Activated T-helper 1 cell treated with anti-CD3 and anti-CD28 coated beads, Interleukin-12 subunit alpha, Interleukin-12 subunit beta, Interleukin-2, Interleukin-4 antibody, amounts not matched to agents 30 ng/mL and 10 ng/mL and 1 ng/mL, durations not matched to agents 14 hours and 24 hours and 36 hours (primary cell): ENCODE results near the gene MT4. TPM values are rescaled to one million over a fixed set of nuclear protein-coding genes. Genes with fewer than 3 reads are reported as not detected.

Experiments used
- DNase-seq: peaks from one replicate; pipeline ENCODE4 v3.0.0; 2021; ENCODE audit warnings: low spot score
- H3K27ac Mint-ChIP-seq: one replicate; pipeline ENCODE4 v1.8.0; 2021; ENCODE audit warnings: mild to moderate bottlenecking, mixed read lengths
- H3K27me3 Mint-ChIP-seq: one replicate; pipeline ENCODE4 v1.8.0; 2022; ENCODE audit warnings: mild to moderate bottlenecking, moderate library complexity, mixed read lengths; ENCODE audit not compliant: insufficient read depth
- H3K36me3 Mint-ChIP-seq: one replicate; pipeline ENCODE4 v1.8.0; 2021; ENCODE audit warnings: low read depth, mixed read lengths
- H3K4me1 Mint-ChIP-seq: one replicate; pipeline ENCODE4 v1.8.0; 2021; ENCODE audit warnings: low read depth, mixed read lengths
- H3K4me3 Mint-ChIP-seq: one replicate; pipeline ENCODE4 v1.8.0; 2021; ENCODE audit warnings: mild to moderate bottlenecking, moderate library complexity, mixed read lengths
- H3K9me3 Mint-ChIP-seq: one replicate; pipeline ENCODE4 v1.8.0; 2021; ENCODE audit warnings: mixed read lengths
- intact Hi-C: fragments of 100-400 bp; cut with micrococcal nuclease; formaldehyde crosslinking; loops from one replicate; pipeline ENCODE4 v1.15.1; 2024
- total RNA-seq: library from RNA; stranded (reverse); gene quantifications from 2 replicates; pipeline ENCODE4 v1.2.3, GENCODE V29; 2022

Gene MT4
- total RNA-seq, 1 donor from 2014 or later, result not detected

GRCh38 chr16:56547120-56547948 lies 17.5 kb upstream of the MT4 start:
- H3K4me1 Mint-ChIP-seq, result peaks cover 21% of the 10 kb centered on the region
- H3K36me3 Mint-ChIP-seq, result no peaks in the 10 kb centered on the region
- H3K27ac Mint-ChIP-seq, result no peak overlapping the region
- peaks cover 9% of the 10 kb centered on the region for H3K27me3 Mint-ChIP-seq
- no peaks in the 10 kb centered on the region for H3K9me3 Mint-ChIP-seq
- no peak for DNase-seq
- intact Hi-C loops, result no loop called here
- no peak overlapping the region for H3K4me3 Mint-ChIP-seq

GRCh38 chr16:56547949-56548567 lies 16.8 kb upstream of the MT4 start:
- no peaks in the 10 kb centered on the region for H3K9me3 Mint-ChIP-seq
- DNase-seq, result no peak
- no peak overlapping the region for H3K27ac Mint-ChIP-seq
- intact Hi-C loops, result no loop called here
- peaks cover 21% of the 10 kb centered on the region for H3K4me1 Mint-ChIP-seq
- no peak overlapping the region for H3K4me3 Mint-ChIP-seq
- peaks cover 9% of the 10 kb centered on the region for H3K27me3 Mint-ChIP-seq
- H3K36me3 Mint-ChIP-seq, result no peaks in the 10 kb centered on the region

- H3K9me3 Mint-ChIP-seq, result no peaks in the 10 kb centered on the region
- DNase-seq, result no peak
These were observed 15.7 kb upstream of the MT4 start for GRCh38 chr16:56549161-56549560.

GRCh38 chr16:56549744-56550385 lies 15.0 kb upstream of the MT4 start:
- intact Hi-C loops, result no loop called here
- H3K27me3 Mint-ChIP-seq, result peaks cover 22% of the 10 kb centered on the region
- H3K36me3 Mint-ChIP-seq, result no peaks in the 10 kb centered on the region
- no peaks in the 10 kb centered on the region for H3K9me3 Mint-ChIP-seq
- H3K27ac Mint-ChIP-seq, result no peak overlapping the region
- no peak for DNase-seq
- no peak overlapping the region for H3K4me3 Mint-ChIP-seq
- peaks cover 21% of the 10 kb centered on the region for H3K4me1 Mint-ChIP-seq

More at GRCh38 chr16:56549161-56549560, 15.7 kb upstream of the MT4 start:
- no peak overlapping the region for H3K4me3 Mint-ChIP-seq
- no peaks in the 10 kb centered on the region for H3K36me3 Mint-ChIP-seq
- no peak overlapping the region for H3K27ac Mint-ChIP-seq
- intact Hi-C loops, result no loop called here
- peaks cover 21% of the 10 kb centered on the region for H3K4me1 Mint-ChIP-seq
- peaks cover 16% of the 10 kb centered on the region for H3K27me3 Mint-ChIP-seq

- Mint-ChIP-seq H3K27ac (no peak overlapping the region), H3K4me1 (peaks cover 18% of the 10 kb centered on the region), H3K4me3 (no peak overlapping the region), H3K36me3 (no peaks in the 10 kb centered on the region), H3K27me3 (peaks cover 22% of the 10 kb centered on the region), H3K9me3 (no peaks in the 10 kb centered on the region)
- intact Hi-C loops, result no loop called here
- DNase-seq, result no peak
These were observed 12.8 kb upstream of the MT4 start for GRCh38 chr16:56551796-56552738.

GRCh38 chr16:56554441-56554840 lies 10.4 kb upstream of the MT4 start:
- H3K4me3 Mint-ChIP-seq, result no peak overlapping the region
- H3K9me3 Mint-ChIP-seq, result no peaks in the 10 kb centered on the region
- intact Hi-C loops, result no loop called here
- no peaks in the 10 kb centered on the region for H3K36me3 Mint-ChIP-seq
- H3K27me3 Mint-ChIP-seq, result peaks cover 23% of the 10 kb centered on the region
- H3K4me1 Mint-ChIP-seq, result peaks cover 4% of the 10 kb centered on the region
- H3K27ac Mint-ChIP-seq, result no peak overlapping the region
- DNase-seq, result no peak

GRCh38 chr16:56558024-56558747 lies 6.7 kb upstream of the MT4 start:
- intact Hi-C loops, result no loop called here
- Mint-ChIP-seq H3K27ac (no peak overlapping the region), H3K4me1 (no peaks in the 10 kb centered on the region), H3K36me3 (no peaks in the 10 kb centered on the region), H3K27me3 (peaks cover 30% of the 10 kb centered on the region), H3K9me3 (no peaks in the 10 kb centered on the region), H3K4me3 (no peak overlapping the region)
- no peak for DNase-seq

- H3K27ac Mint-ChIP-seq, result no peak overlapping the region
- no peak overlapping the region for H3K4me3 Mint-ChIP-seq
- no peaks in the 10 kb centered on the region for H3K4me1 Mint-ChIP-seq
These were observed 5.8 kb upstream of the MT4 start for GRCh38 chr16:56559109-56559508.

GRCh38 chr16:56560447-56560846 lies 4.4 kb upstream of the MT4 start:
- no peak for DNase-seq
- Mint-ChIP-seq H3K4me3 (no peak overlapping the region), H3K36me3 (no peaks in the 10 kb centered on the region), H3K9me3 (no peaks in the 10 kb centered on the region), H3K27me3 (peaks cover 15% of the 10 kb centered on the region), H3K4me1 (no peaks in the 10 kb centered on the region), H3K27ac (no peak overlapping the region)
- intact Hi-C loops, result no loop called here

More at GRCh38 chr16:56559109-56559508, 5.8 kb upstream of the MT4 start:
- Mint-ChIP-seq H3K9me3 (no peaks in the 10 kb centered on the region), H3K27me3 (peaks cover 24% of the 10 kb centered on the region), H3K36me3 (no peaks in the 10 kb centered on the region)
- intact Hi-C loops, result no loop called here
- DNase-seq, result no peak

- Mint-ChIP-seq H3K9me3 (no peaks in the 10 kb centered on the region), H3K36me3 (no peaks in the 10 kb centered on the region), H3K27ac (no peak overlapping the region), H3K27me3 (peaks cover 19% of the 10 kb centered on the region), H3K4me3 (no peak overlapping the region), H3K4me1 (no peaks in the 10 kb centered on the region)
- intact Hi-C loops, result no loop called here
- no peak for DNase-seq
These were observed 3.7 kb upstream of the MT4 start for GRCh38 chr16:56561126-56561525.

GRCh38 chr16:56569971-56570370 lies 5.1 kb downstream of the MT4 start:
- no peaks in the 10 kb centered on the region for H3K36me3 Mint-ChIP-seq
- H3K4me3 Mint-ChIP-seq, result no peak overlapping the region
- DNase-seq, result no peak
- peaks cover 6% of the 10 kb centered on the region for H3K4me1 Mint-ChIP-seq
- intact Hi-C loops, result no loop called here
- no peaks in the 10 kb centered on the region for H3K9me3 Mint-ChIP-seq
- peaks cover 22% of the 10 kb centered on the region for H3K27me3 Mint-ChIP-seq
- H3K27ac Mint-ChIP-seq, result no peak overlapping the region

- no peaks in the 10 kb centered on the region for H3K9me3 Mint-ChIP-seq
- no peak overlapping the region for H3K4me3 Mint-ChIP-seq
- H3K4me1 Mint-ChIP-seq, result peaks cover 3% of the 10 kb centered on the region
- no peak overlapping the region for H3K27ac Mint-ChIP-seq
- peaks cover 18% of the 10 kb centered on the region for H3K27me3 Mint-ChIP-seq
- H3K36me3 Mint-ChIP-seq, result no peaks in the 10 kb centered on the region
- no peak for DNase-seq
- intact Hi-C loops, result no loop called here
These were observed 6.7 kb downstream of the MT4 start for GRCh38 chr16:56571525-56571924.
